Stomach (tissue), 4 donors: Measurements from ENCODE around the gene SPAG6.

Experiments used
- CTCF ChIP-seq, 7 experiments: fragments of 450-650 bp in 4 of 7; fragments of 200-600 bp in 3 of 7; sonication (generic) in 3 of 7; IDR thresholded peaks; one replicate each; pipeline ENCODE4 v1.5.1; 2016 to 2019; ENCODE audit warnings: antibody characterized with exemption in 7 of 7, control low read depth in 2 of 7, mild to moderate bottlenecking in 1 of 7
- EP300 ChIP-seq: sonication (generic); formaldehyde crosslinking; IDR thresholded peaks from one replicate; pipeline ENCODE4 v1.6.1; 2017; ENCODE audit warnings: antibody characterized with exemption

GRCh38 chr10:22410846-22411245 is 65.5 kb downstream of the SPAG6 start:
- no peak for TF ChIP-seq EP300
- TF ChIP-seq CTCF (IDR thresholded peaks at IDR 0.05): no peak
